Measurements from ENCODE around the gene NRCAM. TPM values are rescaled to one million over a fixed set of nuclear protein-coding genes. Genes with fewer than 3 reads are reported as not detected.

The NRCAM gene
- total and polyA plus RNA-seq, 12 donors, result 71.6 to 222 (median 148) TPM

GRCh38 chr7:108189733-108190388, 266.4 kb downstream of the NRCAM start:
- intact Hi-C loops (cut with DNase I), result loop anchor here in 1 of 2 donors (10.0 kb wide), 2 partner anchors 45 to 265 kb away; partner anchors contain the start of gene NRCAM
- peaks cover 7 to 10% of the 10 kb centered on the region in 2 donors for H3K4me1 ChIP-seq (replicated peaks in 1 of 2)
- H3K4me3 ChIP-seq, result no peak overlapping the region
- no peaks in the 10 kb centered on the region for H3K36me3 ChIP-seq (replicated peaks in 1 of 2)
- no peaks in the 10 kb centered on the region for H3K9me3 ChIP-seq (replicated peaks in 1 of 3)
- no peak for TF ChIP-seq CTCF (IDR thresholded peaks at IDR 0.05)
- no peak for TF ChIP-seq POLR2A (IDR thresholded peaks at IDR 0.05)
- WGBS, 4 donors, result 61 to 76% (median 67%) methylated on average over 7 of the region's 7 CpGs
- no peak for DNase-seq
- H3K27me3 ChIP-seq, result no peaks in the 10 kb centered on the region
- H3K27ac ChIP-seq, result no peak overlapping the region

GRCh38 chr7:108188724-108189123, 267.5 kb downstream of the NRCAM start:
- H3K27me3 ChIP-seq, result no peaks in the 10 kb centered on the region
- H3K36me3 ChIP-seq (replicated peaks in 1 of 2), result no peaks in the 10 kb centered on the region
- no peak overlapping the region for H3K27ac ChIP-seq
- peaks cover 0 to 3% of the 10 kb centered on the region in 2 donors for H3K4me1 ChIP-seq (replicated peaks in 1 of 2)
- intact Hi-C loops (cut with DNase I), result loop anchor here in 1 of 2 donors (10.0 kb wide), 2 partner anchors 46 to 266 kb away; partner anchors contain the start of gene NRCAM
- TF ChIP-seq POLR2A (IDR thresholded peaks at IDR 0.05) (no peak), CTCF (IDR thresholded peaks at IDR 0.05) (no peak)
- 93 to 94% (median 93%) methylated on average over 3 of the region's 3 CpGs for WGBS, 4 donors
- H3K9me3 ChIP-seq (replicated peaks in 1 of 3), result no peaks in the 10 kb centered on the region
- no peak overlapping the region for H3K4me3 ChIP-seq
- DNase-seq, result no peak

- Histone ChIP-seq H3K27me3 (no peaks in the 10 kb centered on the region), H3K4me3 (no peak overlapping the region), H3K4me1 (replicated peaks in 1 of 2) (peaks cover 0 to 11% of the 10 kb centered on the region in 2 donors), H3K27ac (no peak overlapping the region), H3K36me3 (replicated peaks in 1 of 2) (peaks cover 0 to 24% of the 10 kb centered on the region in 2 donors), H3K9me3 (replicated peaks in 1 of 3) (no peaks in the 10 kb centered on the region)
- TF ChIP-seq CTCF (IDR thresholded peaks at IDR 0.05), result peak; percentile 63 to 88 (median 73)
- TF ChIP-seq POLR2A (IDR thresholded peaks at IDR 0.05), result no peak
- no peak for DNase-seq
- intact Hi-C loops (cut with DNase I), result loop anchor here (5.0 to 10.0 kb wide), 3 partner anchors 53 to 316 kb away; partner anchors contain the start of gene NRCAM (in 1 of the 2)
- WGBS, 4 donors, result 46 to 64% (median 55%) methylated on average over 8 of the region's 8 CpGs
Observed at GRCh38 chr7:108181073-108181985, 274.9 kb downstream of the NRCAM start.

GRCh38 chr7:108178398-108178797, 277.8 kb downstream of the NRCAM start:
- WGBS, 4 donors, result 58 to 66% (median 65%) methylated on average over 2 to 3 of the region's 3 CpGs
- H3K4me1 ChIP-seq (replicated peaks in 1 of 2), result peaks cover 0 to 11% of the 10 kb centered on the region in 2 donors
- H3K27me3 ChIP-seq, result no peaks in the 10 kb centered on the region
- H3K4me3 ChIP-seq, result no peak overlapping the region
- H3K36me3 ChIP-seq (replicated peaks in 1 of 2), result peaks cover 0 to 28% of the 10 kb centered on the region in 2 donors
- TF ChIP-seq POLR2A (IDR thresholded peaks at IDR 0.05), result no peak
- no peak for TF ChIP-seq CTCF (IDR thresholded peaks at IDR 0.05)
- H3K9me3 ChIP-seq (replicated peaks in 1 of 3), result no peaks in the 10 kb centered on the region
- no peak overlapping the region for H3K27ac ChIP-seq
- intact Hi-C loops (cut with DNase I), result no loop called here
- no peak for DNase-seq

All from adrenal gland (tissue), 12 donors.